ENCODE results near the gene EIF2S3B.

Gene EIF2S3B

DNA sequence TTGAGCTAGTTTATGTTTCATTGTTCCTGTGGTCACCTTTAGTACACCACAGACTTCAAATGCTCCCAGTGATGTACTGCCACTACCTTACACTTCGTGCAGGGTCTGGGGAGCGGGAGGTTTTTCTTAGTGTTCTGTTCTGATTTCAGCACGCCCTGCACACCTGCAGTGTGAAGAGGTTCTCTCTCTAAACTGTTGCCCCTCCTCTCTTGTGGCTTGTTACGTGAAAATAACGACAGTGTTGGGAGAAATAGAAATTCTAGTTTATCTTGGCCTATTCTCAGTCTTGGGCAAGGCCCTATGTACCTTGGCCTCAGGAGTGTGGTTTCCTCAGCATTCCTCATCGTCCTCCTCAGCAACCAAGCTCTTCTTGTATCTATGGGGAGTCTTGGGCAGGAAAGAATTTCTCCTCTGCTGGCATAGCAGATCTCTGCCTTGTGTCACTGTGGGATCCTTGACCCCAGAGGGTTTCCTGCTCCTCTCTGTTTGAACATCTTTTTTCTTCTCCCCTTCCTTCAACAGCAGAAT lies 48.6 kb downstream of the EIF2S3B start:
- DNase-seq (ENCODE audit: low read depth in 2 of 2, low spot score in 1 of 2) = no peak

DNA sequence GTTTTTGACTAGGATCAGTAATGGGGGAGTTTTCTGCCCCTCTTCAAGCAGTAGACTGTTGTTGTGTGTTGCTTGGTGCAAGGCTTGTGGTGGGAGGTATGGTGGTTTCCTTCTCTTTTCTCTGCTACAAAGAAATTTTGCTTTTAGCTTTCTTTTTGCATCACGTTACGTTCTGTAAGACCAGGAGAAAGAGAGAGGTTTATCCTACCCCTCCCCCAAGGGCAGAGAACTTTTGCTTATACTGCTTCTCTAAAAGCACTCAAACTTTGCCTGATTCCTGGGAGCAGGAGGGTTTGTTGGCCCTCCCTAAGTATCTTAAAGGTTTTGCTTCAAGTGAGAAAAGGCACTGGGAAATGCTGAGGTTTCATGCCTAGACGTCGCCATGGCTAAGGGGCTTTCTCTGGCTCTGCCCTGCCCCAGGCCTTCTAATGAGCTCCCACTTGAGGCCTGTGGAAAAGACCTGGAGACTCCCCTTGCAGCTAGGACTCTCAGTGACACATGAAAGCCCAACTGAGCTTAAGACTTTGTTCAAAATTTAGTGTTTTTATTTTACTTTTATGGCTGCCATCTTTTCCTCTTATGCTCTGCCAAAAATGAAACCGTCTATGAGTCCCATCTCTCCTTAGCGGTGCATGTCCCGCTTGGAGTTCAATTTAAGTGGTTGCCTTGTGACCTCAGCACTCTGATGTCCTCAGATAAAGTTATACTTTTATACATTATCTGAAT lies 49.2 kb downstream of the EIF2S3B start:
- DNase-seq (ENCODE audit: low read depth in 2 of 2, low spot score in 1 of 2) = no peak

DNA sequence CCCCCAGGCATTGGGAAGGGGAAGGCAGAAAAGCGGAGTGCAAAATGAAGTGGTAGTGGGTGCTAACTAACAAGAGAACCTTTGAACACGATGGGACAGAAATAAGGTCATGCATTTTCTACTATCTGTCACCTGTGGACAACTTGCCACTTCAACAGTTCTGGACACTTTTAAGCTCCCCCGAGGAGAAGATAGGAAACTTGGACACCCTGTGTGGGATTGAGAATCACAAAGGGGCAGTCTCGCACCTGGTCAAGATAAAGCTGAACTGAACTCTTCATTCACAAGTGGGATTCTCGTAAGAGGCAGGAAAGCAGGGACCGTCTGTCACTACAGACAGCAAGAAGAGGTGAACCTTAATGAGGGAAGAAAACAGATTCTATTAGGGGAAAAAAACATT lies 51.6 kb downstream of the EIF2S3B start:
- DNase-seq (ENCODE audit: low read depth in 2 of 2, low spot score in 1 of 2) = no peak

DNA sequence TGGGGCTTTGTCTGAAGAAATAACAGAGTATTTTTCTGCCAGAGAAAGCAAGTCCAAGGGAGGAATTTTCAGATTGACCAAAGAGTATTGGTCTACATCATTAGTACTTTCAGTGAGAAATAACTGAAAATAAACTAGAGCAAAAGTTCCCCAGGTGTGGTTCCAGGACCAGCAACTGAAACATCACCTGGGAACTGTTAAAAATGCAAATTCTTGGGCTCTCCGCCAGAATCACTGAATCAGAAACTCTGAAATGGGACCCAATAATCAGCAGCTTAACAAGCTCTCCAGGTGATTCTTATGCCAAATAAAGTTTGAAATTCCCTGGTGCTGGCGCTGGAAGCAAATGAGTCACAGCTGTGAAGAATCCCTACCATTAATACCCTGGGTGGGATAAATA lies 52.1 kb downstream of the EIF2S3B start:
- DNase-seq (ENCODE audit: low read depth in 2 of 2, low spot score in 1 of 2) = no peak

Data from stimulated activated CD8-positive, alpha-beta memory T cell treated with anti-CD3 and anti-CD28 coated beads, Interleukin-4, amount 100 ng/mL, for 4 hours (primary cell).